ENCODE results near the gene SLC2A8.

DNA sequence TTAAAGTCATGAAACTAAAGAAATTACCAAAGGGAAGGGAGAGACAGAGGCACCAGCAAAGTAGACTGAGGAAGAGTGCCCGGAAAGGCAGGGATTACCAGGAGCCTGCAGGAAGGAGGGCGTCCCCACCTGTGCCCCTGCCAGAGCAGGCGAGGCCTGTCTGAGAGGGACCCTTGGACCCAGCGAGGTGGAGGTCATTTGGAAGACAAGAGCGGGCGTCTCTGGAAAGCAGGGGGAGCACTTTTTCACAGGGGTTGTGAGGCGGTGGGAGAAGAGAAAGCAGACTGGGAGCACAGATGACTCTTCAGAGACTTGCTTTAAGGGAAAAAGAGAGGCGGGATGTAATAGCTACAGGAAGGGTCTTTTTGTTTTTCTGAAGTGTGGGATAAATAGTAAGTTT lies 27.5 kb upstream of the SLC2A8 start:
- TF ChIP-seq SP1 (IDR thresholded peaks at IDR 0.05) (no peak), ZNF384 (IDR thresholded peaks at IDR 0.05) (no peak), TARDBP (IDR thresholded peaks at IDR 0.05) (no peak), CTBP1 (IDR thresholded peaks at IDR 0.05; ENCODE audit: borderline replicate concordance) (no peak), BHLHE40 (IDR thresholded peaks at IDR 0.05; ENCODE audit: borderline replicate concordance) (no peak), NFRKB (IDR thresholded peaks at IDR 0.05) (no peak), FOXM1 (IDR thresholded peaks at IDR 0.05; ENCODE audit: borderline replicate concordance) (no peak), SUZ12 (IDR thresholded peaks at IDR 0.05) (no peak), L3MBTL2 (conservative IDR thresholded peaks at IDR 0.05) (no peak), FOXK2 (IDR thresholded peaks at IDR 0.05) (no peak), FOXA1 (IDR thresholded peaks at IDR 0.05) (no peak)
